HG03175 (cell line): Measurements from ENCODE around the gene YWHAG.
"Not testable (repeated sequence)": the region's sequence is repeated elsewhere in the genome, so short reads cannot be mapped to it uniquely, and the experiment has no call there.

Source experiments
- ATAC-seq: cut with Tn5 transposase; IDR thresholded peaks from one replicate; pipeline ENCODE4 v1.9.1; 2021; ENCODE audit warnings: mild to moderate bottlenecking, moderate library complexity; ENCODE audit not compliant: unreplicated experiment

The YWHAG gene

GRCh38 chr7:76326646-76327233 is 32.1 kb downstream of the YWHAG start:
- ATAC-seq: no peak

GRCh38 chr7:76325811-76326210 is 33.0 kb downstream of the YWHAG start:
- ATAC-seq: no peak

- ATAC-seq: no peak
These were observed 33.7 kb downstream of the YWHAG start for GRCh38 chr7:76325092-76325491.

GRCh38 chr7:76318488-76319353 is 40.1 kb downstream of the YWHAG start:
- peak; percentile 60 for ATAC-seq

GRCh38 chr7:76317782-76318487 is 40.9 kb downstream of the YWHAG start:
- peak; percentile 89 for ATAC-seq

GRCh38 chr7:76316984-76317781 is 41.6 kb downstream of the YWHAG start:
- no peak for ATAC-seq

- no peak for ATAC-seq
These were observed 43.4 kb downstream of the YWHAG start for GRCh38 chr7:76315364-76315763.

- not testable (repeated sequence) for ATAC-seq
These were observed 44.1 kb downstream of the YWHAG start for GRCh38 chr7:76314740-76315139.

GRCh38 chr7:76314042-76314721 is 44.6 kb downstream of the YWHAG start:
- peak; percentile 37 for ATAC-seq

- not testable (repeated sequence) for ATAC-seq
These were observed 47.0 kb downstream of the YWHAG start for GRCh38 chr7:76311838-76312237.

GRCh38 chr7:76310102-76310957 is 48.5 kb downstream of the YWHAG start:
- ATAC-seq: no peak

- not testable (repeated sequence) for ATAC-seq
These were observed 49.3 kb downstream of the YWHAG start for GRCh38 chr7:76309341-76310101.

- ATAC-seq: not testable (repeated sequence)
These were observed 49.9 kb downstream of the YWHAG start for GRCh38 chr7:76308874-76309273.

GRCh38 chr7:76304888-76305375 is 53.9 kb downstream of the YWHAG start:
- no peak for ATAC-seq

- ATAC-seq: no peak
These were observed 55.3 kb downstream of the YWHAG start for GRCh38 chr7:76303202-76304147.

GRCh38 chr7:76302347-76303201 is 56.2 kb downstream of the YWHAG start, which contains the start of gene HSPB1:
Gene HSPB1, plus strand, starts transcription at chr7:76302673. Its CDS starts 40 bp downstream, at chr7:76302713.
- peak; percentile 63 for ATAC-seq
